GM19452 (cell line): ENCODE data around the gene LCN9.
"Not testable (repeated sequence)": the region's sequence is repeated elsewhere in the genome, so short reads cannot be mapped to it uniquely, and the experiment has no call there.

Source experiments
- ATAC-seq: cut with Tn5 transposase; IDR thresholded peaks from one replicate; pipeline ENCODE4 v1.9.1; 2021; ENCODE audit not compliant: unreplicated experiment

The LCN9 gene

DNA sequence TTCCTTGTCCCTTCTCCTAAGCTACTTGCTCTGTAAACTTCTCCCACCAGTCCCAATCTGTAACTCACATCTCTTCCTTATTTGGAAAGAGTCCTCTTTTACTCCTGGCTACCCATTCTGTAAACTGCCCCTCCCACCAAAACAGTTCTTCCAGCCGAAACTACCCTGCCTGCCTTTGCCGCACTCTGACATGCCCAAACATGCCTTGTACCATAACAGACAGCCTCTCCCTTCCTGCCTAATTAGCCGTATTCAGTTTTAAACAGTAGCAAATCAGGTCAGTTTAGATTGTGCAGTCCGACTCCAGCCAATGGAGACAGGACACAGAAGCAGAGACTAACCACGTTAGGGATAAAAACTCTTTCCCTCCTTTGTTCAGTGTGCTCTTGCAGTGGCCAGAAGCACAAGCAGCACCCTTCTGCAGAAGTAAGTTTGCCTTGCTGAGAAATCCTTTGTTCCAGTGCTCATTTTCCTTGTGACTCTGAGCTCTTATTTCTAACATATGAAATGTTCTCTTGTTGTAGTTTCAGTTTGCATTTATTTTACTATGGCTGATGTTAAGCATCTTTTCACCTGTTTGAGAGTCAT lies 18.4 kb upstream of the LCN9 start:
- ATAC-seq = no peak

DNA sequence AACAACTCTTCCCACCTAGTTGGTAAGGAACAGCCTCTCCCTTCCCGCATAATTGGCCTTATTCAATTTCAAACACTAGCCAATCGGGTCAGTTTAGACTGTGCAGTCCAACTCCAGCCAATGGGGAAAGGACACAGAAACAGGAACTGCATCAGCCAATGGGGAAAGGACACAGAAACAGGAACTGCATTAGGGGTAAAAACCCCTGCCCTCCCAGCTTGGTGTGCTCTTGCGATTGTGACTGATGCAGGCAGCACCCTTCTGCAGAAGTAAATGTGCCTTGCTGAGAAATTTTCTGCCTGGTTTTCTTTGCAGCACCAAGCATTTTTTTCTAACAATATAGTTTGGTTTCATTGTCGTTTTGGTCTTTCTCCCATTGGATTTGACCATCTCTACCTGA lies 15.2 kb upstream of the LCN9 start:
- ATAC-seq = no peak

DNA sequence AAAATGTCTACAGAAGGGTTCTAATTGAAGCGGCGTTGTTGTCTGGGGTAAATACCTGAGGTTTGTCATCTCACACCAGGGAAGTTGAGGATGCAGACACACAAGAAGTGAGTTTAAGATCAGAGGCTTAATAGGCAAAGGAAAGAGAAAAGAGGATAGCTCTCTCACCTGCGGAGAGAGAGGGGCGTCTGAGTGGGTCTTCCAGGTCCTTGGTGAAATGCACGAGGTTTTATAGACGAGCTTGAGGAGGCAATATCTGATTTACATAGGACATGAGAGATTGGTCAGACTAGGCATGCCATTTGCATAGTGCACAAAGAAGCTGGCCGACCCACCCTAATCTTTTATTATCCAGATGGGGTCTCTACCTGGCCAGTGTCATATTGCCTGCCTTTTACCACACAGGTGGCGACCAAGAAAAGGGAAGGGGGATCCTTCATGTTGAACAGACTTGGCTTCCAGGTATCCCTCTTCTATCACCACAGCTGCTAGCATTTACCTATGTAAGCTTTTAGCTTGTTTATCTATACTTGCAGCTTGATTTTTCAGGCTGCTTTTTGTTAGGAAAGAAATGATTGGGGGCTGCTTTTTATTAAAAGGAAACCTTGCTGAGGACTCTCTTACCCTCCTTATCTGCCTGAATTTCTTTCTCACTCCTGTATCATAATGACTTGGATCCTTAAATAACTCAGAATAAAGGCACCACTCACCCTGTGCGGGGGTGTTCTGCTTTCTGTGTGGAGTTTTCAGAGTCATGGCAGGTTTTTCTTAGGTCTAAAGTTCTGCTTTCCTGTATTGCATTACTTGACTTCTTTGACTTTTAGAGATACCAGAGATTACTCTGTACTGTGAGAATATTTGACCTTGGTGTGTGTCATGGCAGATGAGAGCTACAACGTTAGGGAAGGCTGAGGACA lies 14.4 kb upstream of the LCN9 start:
- no peak for ATAC-seq

DNA sequence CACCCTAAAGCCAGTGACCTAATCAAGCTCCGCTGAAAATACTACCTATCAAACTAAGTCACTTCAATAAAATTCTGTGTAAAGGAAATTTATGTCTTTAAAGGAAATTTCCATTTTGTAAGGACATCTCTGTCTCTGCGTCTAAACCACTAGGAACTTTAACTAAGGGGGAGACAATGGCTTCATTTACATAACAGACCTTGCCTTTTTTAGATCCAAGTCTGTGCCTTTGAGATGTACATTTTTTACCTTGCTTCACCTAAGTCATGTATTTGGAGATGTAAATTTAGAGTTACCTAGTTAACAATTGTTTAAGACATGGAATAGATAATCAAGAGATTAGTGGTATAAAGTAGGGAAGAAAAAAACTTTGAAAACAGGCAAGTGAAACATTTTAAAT lies 13.6 kb upstream of the LCN9 start:
- no peak for ATAC-seq

DNA sequence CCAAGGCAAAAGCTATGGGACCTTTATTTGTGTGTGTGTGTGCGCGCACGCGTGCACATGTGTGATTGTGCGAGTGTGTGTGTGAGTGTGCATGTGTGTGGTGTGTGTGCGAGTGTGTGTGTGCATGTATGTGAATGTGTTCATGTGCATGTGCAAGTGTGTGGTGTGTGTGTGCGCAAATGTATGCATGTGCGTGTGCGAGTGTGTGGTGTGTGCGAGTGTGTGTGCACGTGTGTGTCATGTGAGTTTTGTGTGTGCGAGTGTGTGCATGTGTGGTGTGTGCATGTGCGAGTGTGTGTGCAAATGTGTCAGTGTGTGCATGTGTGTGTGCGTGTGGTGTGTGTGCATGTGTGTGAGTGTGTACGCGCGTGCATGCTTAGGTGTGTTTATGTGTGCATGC lies 12.7 kb upstream of the LCN9 start:
- ATAC-seq = no peak

DNA sequence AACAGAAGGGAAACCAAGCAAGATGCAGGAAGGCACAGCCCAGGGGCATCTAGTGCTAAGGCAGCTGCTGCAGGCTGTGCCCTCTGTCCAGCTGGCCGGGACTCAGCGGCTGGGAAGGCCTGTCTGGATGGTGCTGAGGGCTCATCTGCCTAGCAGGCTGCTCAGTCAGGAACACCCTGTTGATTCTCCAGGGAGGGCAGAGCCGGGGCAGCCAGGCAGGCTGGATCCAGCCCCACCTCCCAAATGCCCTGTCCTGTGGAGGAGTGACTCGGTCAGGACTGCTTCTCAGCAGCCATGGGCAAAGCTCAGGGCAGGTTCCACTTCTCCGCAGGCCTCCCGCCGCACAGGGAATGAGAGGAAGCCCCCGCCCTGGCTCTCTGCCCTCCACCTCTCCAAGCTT lies 7.8 kb upstream of the LCN9 start:
- no peak for ATAC-seq

DNA sequence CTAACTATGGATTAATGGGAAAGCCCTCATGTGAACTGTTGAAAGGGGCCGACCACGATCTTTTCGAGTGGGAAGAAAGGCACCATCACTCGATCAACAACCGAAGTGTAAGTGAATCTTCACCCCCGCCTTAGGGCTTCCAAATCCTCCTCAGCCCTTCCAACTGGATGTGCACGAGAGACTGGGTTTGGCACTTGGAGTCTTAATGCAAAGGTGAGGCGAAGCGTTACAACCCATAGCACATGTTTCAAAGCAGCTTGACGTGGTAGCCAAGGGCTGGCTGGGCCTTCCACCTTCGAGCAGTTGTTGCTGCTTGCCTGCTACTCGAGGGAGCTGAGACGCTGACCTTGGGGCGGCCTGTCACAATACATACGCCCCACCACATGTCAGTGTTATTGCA lies 5.7 kb upstream of the LCN9 start:
- no peak for ATAC-seq

DNA sequence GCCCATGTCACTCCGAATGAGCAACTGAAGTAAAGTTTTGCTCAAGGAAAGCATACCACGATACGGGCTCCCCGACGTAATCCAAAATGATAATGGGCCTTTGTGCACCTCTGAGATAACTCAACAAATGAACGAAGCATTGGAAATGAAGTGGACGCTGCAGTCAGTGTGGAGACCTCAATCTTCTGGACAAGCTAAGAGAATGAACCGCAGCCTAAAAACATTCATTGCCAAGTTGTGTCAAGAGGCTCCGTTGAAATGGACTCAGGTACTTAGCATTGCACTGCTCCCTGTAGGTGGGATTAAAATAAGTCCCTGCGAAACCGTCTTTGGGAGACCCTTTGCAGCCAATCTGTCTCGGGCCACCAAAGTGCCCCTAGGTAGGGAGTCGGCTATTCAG lies 3.9 kb upstream of the LCN9 start:
- no peak for ATAC-seq

DNA sequence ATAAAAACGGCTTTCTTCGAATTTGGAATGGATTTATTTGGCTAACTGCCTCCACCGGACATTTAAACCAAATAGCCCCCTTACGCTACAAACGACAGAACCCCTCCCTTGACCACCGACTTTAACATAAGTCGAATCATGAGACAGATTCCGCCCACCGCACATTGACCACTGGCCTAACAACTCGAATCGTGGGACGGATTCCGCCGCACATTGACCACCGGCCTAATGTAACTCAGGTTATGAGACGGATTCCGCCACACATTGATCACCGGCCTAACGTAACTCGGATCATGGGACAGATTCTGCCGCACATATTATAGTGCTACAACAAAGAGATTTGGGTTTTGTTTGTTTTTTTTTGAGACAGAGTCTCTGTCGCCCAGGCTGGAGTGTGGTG lies 2.7 kb upstream of the LCN9 start:
- no peak for ATAC-seq

DNA sequence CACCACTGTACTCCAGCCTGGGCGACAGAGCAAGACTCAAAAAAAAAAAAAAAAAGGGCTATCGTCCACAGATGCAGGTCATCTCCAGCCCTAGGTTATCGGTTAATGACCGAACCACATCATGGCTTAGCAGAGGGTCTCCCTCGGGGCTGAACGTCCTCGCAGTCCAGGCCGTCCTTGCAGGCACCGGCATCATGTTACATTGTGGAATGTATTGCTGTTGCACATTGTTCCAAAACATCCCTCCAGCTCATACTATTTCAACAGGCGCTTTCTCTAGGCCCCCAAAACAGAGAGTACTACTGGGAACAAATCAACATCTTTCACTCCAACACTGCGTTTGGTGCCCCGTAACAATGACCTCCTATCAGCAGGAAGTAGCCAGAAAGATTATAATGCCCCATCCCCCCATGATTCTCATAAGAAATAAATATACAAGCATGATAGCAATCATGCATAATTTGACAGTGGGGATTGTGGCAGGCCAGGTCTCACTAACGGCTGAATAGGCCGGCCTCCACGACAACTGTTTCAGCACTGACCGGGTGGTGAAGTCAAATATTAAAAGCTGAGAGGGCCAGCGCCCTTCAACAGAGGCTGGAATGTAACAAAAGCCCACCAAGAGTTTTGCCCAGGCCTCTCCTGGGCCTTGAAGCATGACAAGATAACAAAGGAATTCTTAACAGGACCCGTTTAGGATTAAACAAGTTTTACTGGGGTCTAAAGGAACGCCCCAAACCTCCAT lies 1.1 kb upstream of the LCN9 start:
- ATAC-seq = no peak

DNA sequence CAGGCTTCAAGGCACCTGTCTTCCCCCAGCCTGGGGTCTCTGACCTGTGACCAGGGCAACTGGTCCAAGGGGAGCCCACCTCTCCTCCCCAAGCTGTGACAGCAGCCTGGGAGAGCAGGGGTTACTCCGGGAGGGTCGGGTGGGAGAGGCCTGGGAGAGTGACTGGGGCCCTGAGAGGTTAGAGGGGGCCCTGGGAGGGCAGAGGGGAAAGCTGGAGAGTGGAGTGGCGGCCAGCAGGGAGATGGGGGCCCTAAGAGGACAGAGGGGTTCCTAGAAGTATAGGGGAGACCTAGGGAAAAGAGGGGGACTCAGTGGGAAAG lies 302 bp downstream of the LCN9 start:
- no peak for ATAC-seq

DNA sequence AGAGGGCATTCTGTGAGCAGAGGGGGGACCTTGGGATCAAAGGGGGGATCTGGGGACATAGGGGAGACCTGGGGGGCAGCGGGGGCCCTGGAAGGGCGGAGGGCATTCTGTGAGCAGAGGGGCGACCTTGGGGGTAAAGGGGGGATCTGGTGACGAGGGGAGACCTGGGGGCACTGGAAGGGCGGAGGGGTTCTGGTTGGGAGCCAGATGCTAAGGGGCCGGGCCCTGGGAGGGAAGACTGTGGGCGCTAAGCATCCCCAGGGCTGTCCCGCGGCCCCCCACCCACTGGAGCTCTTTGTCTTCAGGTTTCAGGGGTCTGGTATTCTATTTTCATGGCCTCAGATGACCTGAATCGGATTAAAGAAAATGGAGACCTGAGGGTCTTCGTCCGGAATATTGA lies 748 bp downstream of the LCN9 start:
- ATAC-seq = no peak

DNA sequence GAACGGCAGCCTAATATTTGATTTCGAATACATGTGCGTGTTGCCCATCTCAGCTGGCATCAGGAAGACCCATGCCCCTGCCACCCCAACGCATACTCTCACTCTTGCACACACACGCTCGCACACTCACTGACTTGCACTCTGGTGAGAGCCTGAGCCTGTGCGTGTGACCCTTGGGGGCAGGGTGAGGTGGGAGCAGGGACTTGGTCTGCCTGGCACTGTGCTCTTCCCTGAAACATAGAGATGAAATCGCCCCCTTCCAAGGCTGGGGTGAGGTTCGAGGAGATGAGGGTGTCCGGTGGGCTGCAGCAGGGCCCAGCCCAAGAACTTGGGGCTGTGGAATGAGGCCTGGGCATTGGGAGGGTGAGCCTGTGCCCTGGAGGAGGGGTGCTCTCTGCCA lies 1.2 kb downstream of the LCN9 start:
- ATAC-seq = no peak

DNA sequence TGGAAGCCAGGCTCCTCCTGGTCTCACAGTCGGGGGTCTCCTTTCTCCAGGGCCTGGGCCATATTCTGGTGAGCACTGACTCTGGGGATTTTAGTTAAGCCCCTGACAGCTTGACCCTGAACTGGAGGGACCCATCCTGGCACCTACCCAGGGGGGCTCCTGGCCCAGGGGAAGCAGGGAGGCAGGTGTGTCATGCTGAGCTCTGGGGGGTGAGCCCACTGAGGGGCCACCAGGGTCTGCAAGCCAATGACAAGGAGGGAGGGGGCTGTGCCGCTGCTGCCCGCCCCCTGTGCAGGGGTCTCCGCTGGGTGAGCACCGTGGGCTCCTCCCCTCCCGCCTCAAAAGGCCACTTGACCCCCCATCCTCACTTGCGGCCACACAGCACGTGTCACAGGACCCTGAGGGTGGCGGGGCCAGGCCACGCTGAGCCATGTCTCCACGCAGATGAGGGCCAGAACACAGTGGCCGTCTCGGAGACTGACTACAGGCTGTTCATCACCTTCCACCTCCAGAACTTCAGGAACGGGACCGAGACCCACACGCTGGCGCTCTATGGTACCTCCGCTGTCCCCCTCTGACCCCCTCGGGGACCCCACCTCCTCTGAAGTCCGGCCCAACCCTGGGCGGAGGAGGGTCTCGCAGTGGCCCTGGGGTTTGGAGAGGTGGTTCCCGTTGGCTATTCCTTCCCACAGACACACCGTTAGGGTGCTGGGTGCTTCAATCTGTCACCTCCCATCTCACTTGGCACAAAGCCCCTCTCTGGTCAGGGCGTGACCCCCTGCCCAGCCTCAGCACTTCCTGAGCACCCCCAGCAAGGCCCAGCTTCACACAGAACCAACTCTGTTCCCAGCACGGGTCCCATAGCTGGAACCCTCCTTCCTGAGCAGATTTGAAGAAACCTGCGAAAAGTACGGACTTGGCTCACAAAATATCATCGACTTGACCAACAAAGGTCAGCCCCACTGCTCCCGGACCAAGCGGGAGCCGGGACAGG lies 2.0 kb downstream of the LCN9 start:
- ATAC-seq = no peak

DNA sequence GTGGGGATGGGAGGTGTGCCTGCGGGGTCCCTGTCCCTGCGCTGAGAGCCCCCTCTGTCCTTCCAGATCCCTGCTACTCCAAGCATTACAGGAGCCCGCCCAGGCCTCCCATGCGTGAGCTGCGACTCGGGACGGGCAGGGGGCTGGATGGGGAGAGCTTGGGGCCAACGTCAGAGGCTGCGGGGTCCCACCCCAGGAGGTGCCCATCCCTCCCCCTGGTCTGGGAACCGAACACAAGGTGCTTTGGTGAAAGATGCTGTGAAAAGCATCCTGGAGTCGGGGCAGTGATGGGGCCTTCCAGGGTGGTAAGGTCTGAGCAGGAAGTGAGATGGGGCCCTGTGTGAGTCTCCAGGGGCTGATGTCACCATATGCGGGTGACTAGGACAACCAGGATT lies 2.7 kb downstream of the LCN9 start:
- ATAC-seq = no peak

DNA sequence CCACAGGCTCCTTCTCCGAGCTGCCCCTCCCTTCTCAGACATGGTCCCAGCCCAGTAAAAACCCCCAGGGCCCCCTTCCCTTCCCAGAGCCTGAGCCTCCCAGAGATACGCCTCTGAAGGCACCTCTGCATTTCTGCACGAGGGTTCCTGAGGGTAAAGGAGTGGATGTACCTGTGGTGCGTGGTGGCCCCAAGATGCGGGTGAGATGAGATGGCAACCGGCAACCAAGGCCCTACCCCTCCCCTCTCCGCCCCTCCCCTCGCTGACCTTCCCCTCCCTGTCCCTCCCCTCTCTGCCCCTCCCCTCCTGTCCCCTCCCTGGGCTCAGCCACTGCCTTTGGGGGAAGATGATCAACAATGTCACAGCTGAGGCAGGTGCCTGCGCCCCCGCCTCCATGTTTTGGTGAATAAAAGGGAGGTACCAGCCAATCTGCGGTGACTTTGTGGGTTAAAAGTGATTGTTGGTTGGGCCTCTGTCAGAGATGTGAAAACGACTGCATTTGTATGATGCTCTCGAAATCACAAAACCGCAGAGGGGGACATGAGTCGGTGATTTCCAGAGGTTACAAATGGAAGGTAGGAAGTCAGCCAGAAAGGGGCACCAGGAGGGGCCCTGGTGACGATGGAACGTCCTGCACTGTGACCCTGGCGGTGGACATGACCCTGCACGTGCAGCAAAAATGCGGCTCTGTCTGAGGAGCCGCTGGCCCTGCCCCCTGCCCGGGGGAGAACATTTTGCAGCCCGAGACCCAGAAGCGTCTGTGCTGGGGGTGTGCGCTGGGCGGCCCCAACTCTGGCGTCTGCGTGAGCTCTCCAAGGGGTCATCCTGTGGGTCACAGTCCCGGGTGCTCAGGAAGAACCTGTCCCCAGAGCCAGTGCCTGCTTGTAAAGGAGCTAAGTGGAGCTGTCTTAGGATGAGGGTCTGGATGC lies 3.7 kb downstream of the LCN9 start:
- ATAC-seq = no peak

DNA sequence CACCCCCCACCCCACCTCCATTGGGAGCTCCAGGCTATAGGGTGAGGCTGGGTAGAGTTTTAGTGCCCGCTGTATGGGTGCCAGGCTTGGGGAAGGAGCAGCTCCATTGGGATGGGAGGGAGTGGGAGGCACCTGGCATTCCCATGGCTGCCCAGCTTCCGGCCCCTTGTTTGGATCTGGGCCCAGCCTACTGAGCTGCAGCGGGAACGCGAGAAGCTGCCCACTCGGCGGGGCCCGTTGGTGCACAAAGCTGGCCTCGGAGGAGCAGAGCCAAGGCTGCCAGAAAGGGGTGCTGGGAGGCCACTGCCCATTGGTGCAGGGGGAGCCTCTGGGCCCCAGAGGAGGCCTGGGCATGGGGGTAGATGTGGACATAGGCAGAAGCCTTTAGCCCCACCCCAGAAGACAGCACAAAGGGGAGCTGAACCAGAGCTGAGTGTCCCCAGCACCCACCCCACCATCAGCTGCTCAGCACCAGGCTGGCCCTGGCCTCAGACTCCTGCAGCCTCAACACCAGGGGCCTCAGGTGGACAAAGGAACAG lies 4.4 kb downstream of the LCN9 start:
- no peak for ATAC-seq

DNA sequence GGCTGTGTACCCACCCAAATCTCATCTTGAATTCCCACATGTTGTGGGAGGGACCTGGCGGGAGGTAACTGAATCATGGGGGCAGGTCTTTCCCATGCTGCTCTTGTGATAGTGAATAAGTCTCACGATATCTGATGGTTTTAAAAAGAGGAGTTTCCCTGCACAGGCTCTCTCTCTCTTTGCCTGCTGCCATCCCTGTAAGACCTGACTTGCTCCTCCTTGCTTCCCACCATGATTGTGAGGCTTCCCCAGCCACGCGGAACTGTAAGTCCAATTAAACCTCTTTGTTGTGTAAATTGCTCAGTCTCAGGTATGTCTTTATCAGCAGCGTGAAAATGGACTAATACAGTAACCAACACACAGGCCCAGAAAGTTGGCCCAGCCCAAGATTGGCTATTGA lies 5.9 kb downstream of the LCN9 start:
- ATAC-seq = not testable (repeated sequence)

DNA sequence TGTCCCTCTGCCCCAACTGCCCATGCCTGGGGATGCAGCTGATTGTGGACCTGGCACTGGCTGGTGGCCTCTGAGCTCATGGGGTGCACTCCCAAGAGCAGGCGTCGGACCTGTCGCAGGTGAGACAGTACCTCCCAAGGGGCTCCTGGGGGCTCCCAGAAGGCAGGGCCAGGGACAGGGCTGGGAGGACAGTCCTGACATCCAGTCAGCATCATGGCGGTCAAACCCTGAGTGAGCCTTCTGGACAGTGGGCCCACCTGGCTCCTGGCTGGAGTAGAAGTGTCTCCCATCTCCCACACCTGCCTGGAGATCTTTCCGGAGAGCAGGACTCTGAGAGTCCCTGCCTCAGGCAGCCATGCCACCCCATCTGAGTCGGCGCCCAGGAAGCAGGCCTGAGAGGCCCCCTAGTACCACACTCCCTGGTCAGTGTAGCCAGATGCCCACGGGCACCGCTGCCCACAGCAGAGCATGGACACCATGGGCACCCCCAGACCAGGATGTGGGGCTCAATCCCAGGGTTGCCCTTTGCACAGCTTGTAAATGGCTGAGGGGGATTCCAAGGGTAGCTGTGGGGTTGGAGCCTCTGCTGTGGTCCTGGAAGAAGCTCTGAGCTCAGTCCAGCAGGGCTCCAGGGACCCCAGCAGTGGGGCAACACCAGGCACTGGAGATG lies 6.6 kb downstream of the LCN9 start:
- no peak for ATAC-seq
